ENCODE data around the gene RTN4R. TPM values are rescaled to one million over a fixed set of nuclear protein-coding genes. Genes with fewer than 3 reads are reported as not detected.
"Not testable (repeated sequence)": the region's sequence is repeated elsewhere in the genome, so short reads cannot be mapped to it uniquely, and the experiment has no call there.

The RTN4R gene
- total and polyA plus RNA-seq, 2 experiments from 2014 or later = 5.2 to 5.3 TPM

GRCh38 chr22:20305894-20306645, 38.0 kb upstream of the RTN4R start:
- no peak overlapping the region for H3K27ac ChIP-seq
- no peaks in the 10 kb centered on the region for H3K9me3 ChIP-seq (ENCODE audit: low read depth)
- no peak for DNase-seq (ENCODE audit: low read depth in 1 of 2, low spot score in 1 of 2)
- no peak for TF ChIP-seq CTCF (IDR thresholded peaks at IDR 0.05; ENCODE audit: low read depth, low read length)
- H3K4me1 ChIP-seq (ENCODE audit: low read depth) = no peaks in the 10 kb centered on the region
- no peak overlapping the region for H3K4me3 ChIP-seq
- peaks cover 17% of the 10 kb centered on the region for H3K27me3 ChIP-seq
- H3K36me3 ChIP-seq = no peaks in the 10 kb centered on the region

GRCh38 chr22:20305230-20305893, 37.2 kb upstream of the RTN4R start:
- not testable (repeated sequence) for H3K36me3 ChIP-seq; H3K4me3 ChIP-seq; DNase-seq (ENCODE audit: low read depth in 1 of 2, low spot score in 1 of 2); H3K27ac ChIP-seq; H3K4me1 ChIP-seq (ENCODE audit: low read depth); H3K9me3 ChIP-seq (ENCODE audit: low read depth)
- peaks cover 24% of the 10 kb centered on the region for H3K27me3 ChIP-seq

GRCh38 chr22:20304646-20305045, 36.5 kb upstream of the RTN4R start:
- no peak overlapping the region for H3K4me3 ChIP-seq
- H3K27ac ChIP-seq = no peak overlapping the region
- no peaks in the 10 kb centered on the region for H3K36me3 ChIP-seq
- H3K4me1 ChIP-seq (ENCODE audit: low read depth) = no peaks in the 10 kb centered on the region
- no peak for DNase-seq (ENCODE audit: low read depth in 1 of 2, low spot score in 1 of 2)
- TF ChIP-seq CTCF (IDR thresholded peaks at IDR 0.05; ENCODE audit: low read depth, low read length) = no peak
- H3K27me3 ChIP-seq = peaks cover 31% of the 10 kb centered on the region
- H3K9me3 ChIP-seq (ENCODE audit: low read depth) = no peaks in the 10 kb centered on the region

- H3K27me3 ChIP-seq = peaks cover 43% of the 10 kb centered on the region
- not testable (repeated sequence) for H3K36me3 ChIP-seq; H3K4me1 ChIP-seq (ENCODE audit: low read depth); H3K4me3 ChIP-seq; H3K9me3 ChIP-seq (ENCODE audit: low read depth); DNase-seq (ENCODE audit: low read depth in 1 of 2, low spot score in 1 of 2); H3K27ac ChIP-seq
Observed at GRCh38 chr22:20303229-20303534, 35.1 kb upstream of the RTN4R start.

GRCh38 chr22:20302438-20303228, 34.5 kb upstream of the RTN4R start:
- Histone ChIP-seq H3K27me3 (peaks cover 48% of the 10 kb centered on the region), H3K27ac (no peak overlapping the region), H3K4me3 (no peak overlapping the region), H3K4me1 (ENCODE audit: low read depth) (no peaks in the 10 kb centered on the region), H3K36me3 (no peaks in the 10 kb centered on the region), H3K9me3 (ENCODE audit: low read depth) (no peaks in the 10 kb centered on the region)
- no peak for TF ChIP-seq CTCF (IDR thresholded peaks at IDR 0.05; ENCODE audit: low read depth, low read length)
- no peak for DNase-seq (ENCODE audit: low read depth in 1 of 2, low spot score in 1 of 2)

GRCh38 chr22:20299746-20300136, 31.6 kb upstream of the RTN4R start:
- no peak overlapping the region for H3K27ac ChIP-seq
- H3K27me3 ChIP-seq = peaks cover 61% of the 10 kb centered on the region
- H3K4me3 ChIP-seq = peak overlapping the region; percentile 54

More at GRCh38 chr22:20299746-20300136, 31.6 kb upstream of the RTN4R start:
- no peaks in the 10 kb centered on the region for H3K36me3 ChIP-seq
- no peaks in the 10 kb centered on the region for H3K4me1 ChIP-seq (ENCODE audit: low read depth)
- no peaks in the 10 kb centered on the region for H3K9me3 ChIP-seq (ENCODE audit: low read depth)
- peak; percentile 40 to 58 for DNase-seq (ENCODE audit: low read depth in 1 of 2, low spot score in 1 of 2)
- no peak for TF ChIP-seq CTCF (IDR thresholded peaks at IDR 0.05; ENCODE audit: low read depth, low read length)
